ENCODE results near the gene PDS5A.

The PDS5A gene

DNA sequence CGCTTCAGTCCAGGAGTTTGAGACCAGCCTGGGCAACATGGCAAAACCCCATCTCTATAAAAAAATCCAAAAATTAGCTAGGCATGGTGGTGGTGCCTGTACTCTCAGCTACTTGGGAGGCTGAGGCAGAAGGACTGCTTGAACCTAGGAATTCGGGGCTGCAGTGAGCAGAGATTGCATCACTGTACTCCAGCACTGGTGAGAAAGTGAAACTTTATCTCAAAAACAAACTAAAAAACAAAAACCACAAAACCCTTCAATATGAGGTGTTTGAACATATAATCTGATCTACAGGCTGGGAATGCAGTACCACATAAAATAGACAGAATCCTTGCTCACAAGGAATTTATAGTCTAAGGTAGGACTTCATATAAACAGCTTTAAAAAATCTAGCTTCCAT is 103.9 kb downstream of the PDS5A start:
- TF ChIP-seq, protein P1, sequence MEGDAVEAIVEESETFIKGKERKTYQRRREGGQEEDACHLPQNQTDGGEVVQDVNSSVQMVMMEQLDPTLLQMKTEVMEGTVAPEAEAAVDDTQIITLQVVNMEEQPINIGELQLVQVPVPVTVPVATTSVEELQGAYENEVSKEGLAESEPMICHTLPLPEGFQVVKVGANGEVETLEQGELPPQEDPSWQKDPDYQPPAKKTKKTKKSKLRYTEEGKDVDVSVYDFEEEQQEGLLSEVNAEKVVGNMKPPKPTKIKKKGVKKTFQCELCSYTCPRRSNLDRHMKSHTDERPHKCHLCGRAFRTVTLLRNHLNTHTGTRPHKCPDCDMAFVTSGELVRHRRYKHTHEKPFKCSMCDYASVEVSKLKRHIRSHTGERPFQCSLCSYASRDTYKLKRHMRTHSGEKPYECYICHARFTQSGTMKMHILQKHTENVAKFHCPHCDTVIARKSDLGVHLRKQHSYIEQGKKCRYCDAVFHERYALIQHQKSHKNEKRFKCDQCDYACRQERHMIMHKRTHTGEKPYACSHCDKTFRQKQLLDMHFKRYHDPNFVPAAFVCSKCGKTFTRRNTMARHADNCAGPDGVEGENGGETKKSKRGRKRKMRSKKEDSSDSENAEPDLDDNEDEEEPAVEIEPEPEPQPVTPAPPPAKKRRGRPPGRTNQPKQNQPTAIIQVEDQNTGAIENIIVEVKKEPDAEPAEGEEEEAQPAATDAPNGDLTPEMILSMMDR (IDR thresholded peaks at IDR 0.05; ENCODE audit: poor library complexity, severe bottlenecking) = no peak
- ATAC-seq (ENCODE audit: low read depth) = no peak
- Histone ChIP-seq H3K27me3 (ENCODE audit: insufficient read depth, poor library complexity, severe bottlenecking) (no peaks in the 10 kb centered on the region), H3K4me3 (ENCODE audit: severe bottlenecking) (no peak overlapping the region), H3K36me3 (ENCODE audit: low read depth) (peaks cover 94% of the 10 kb centered on the region), H3K9me3 (ENCODE audit: severe bottlenecking) (no peaks in the 10 kb centered on the region), H3K27ac (ENCODE audit: poor library complexity, severe bottlenecking) (no peak overlapping the region), H3K4me1 (ENCODE audit: insufficient read depth, poor library complexity, severe bottlenecking) (no peaks in the 10 kb centered on the region)
- DNase-seq (ENCODE audit: low spot score) = no peak

DNA sequence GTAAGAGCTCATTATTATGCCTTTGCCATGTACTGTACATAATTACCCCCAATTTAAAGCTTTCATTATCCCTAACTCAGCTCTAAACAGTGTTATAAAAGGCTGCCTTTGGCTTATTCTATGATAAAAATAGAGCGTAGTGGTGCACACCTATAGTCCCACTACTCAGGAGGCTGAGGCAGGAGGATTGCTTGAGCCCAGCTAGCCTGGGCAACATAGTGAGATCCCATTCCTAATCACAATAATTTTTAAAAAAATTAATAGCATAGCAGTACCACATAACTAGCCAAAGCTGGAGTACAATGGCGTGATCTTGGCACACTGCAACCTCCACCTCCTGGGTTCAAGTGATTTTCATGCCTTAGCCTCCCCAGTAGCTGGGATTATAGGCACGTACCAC is 112.4 kb downstream of the PDS5A start:
- Histone ChIP-seq H3K4me3 (ENCODE audit: severe bottlenecking) (no peak overlapping the region), H3K27ac (ENCODE audit: poor library complexity, severe bottlenecking) (no peak overlapping the region), H3K36me3 (ENCODE audit: low read depth) (peaks cover 96% of the 10 kb centered on the region), H3K4me1 (ENCODE audit: insufficient read depth, poor library complexity, severe bottlenecking) (no peaks in the 10 kb centered on the region), H3K27me3 (ENCODE audit: insufficient read depth, poor library complexity, severe bottlenecking) (no peaks in the 10 kb centered on the region), H3K9me3 (ENCODE audit: severe bottlenecking) (no peaks in the 10 kb centered on the region)
- ATAC-seq (ENCODE audit: low read depth) (no peak), DNase-seq (ENCODE audit: low spot score) (no peak)
- TF ChIP-seq, protein P1 (IDR thresholded peaks at IDR 0.05; ENCODE audit: poor library complexity, severe bottlenecking) = no peak

DNA sequence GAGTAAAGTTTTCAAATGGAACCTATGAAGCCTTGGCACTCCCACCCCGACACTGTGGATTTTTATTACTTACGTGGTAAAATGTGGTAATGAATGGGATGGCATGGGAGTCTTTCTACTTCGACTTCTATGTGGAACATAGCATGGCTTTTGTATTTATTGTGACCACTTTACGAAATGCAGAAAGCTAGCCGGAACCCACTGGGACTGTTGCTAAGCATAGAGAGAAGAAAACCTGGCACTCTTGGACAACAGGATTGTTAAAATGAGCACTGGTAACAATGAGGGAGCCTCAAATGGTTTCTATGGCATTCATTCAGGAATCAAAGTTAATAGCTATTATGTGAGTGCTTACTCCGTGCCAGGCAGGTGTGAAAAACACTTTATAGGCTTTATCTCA is 113.3 kb downstream of the PDS5A start:
- Histone ChIP-seq H3K4me3 (ENCODE audit: severe bottlenecking) (no peak overlapping the region), H3K36me3 (ENCODE audit: low read depth) (peaks cover 98% of the 10 kb centered on the region), H3K4me1 (ENCODE audit: insufficient read depth, poor library complexity, severe bottlenecking) (no peaks in the 10 kb centered on the region), H3K9me3 (ENCODE audit: severe bottlenecking) (no peaks in the 10 kb centered on the region), H3K27me3 (ENCODE audit: insufficient read depth, poor library complexity, severe bottlenecking) (no peaks in the 10 kb centered on the region), H3K27ac (ENCODE audit: poor library complexity, severe bottlenecking) (no peak overlapping the region)
- no peak for ATAC-seq (ENCODE audit: low read depth)
- TF ChIP-seq, protein P1 (IDR thresholded peaks at IDR 0.05; ENCODE audit: poor library complexity, severe bottlenecking) = no peak
- DNase-seq (ENCODE audit: low spot score) = no peak

DNA sequence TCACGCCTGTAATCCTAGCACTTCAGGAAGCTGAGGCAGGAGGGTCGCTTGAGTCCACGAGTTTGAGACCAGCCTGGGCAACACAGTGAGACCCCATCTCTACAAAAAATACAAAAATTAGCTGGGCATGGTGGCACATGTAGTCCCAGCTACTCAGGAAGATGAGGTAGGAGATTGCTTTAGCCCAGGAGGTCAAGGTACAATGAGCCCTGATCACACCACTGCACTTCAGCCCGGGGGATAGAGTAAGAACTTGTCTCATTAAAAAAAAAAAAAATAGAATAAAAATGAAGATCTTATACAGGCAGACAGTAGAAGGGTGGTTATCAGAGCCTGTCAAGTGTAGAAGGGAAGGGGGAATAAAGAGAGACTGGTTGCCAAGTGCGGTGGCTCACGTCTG is 116.9 kb downstream of the PDS5A start:
- no peak overlapping the region for H3K27ac ChIP-seq (ENCODE audit: poor library complexity, severe bottlenecking)
- ATAC-seq (ENCODE audit: low read depth) (no peak), DNase-seq (ENCODE audit: low spot score) (no peak)
- no peaks in the 10 kb centered on the region for H3K4me1 ChIP-seq (ENCODE audit: insufficient read depth, poor library complexity, severe bottlenecking)
- H3K4me3 ChIP-seq (ENCODE audit: severe bottlenecking) = no peak overlapping the region
- H3K27me3 ChIP-seq (ENCODE audit: insufficient read depth, poor library complexity, severe bottlenecking) = no peaks in the 10 kb centered on the region
- H3K36me3 ChIP-seq (ENCODE audit: low read depth) = peaks cover 94% of the 10 kb centered on the region
- TF ChIP-seq, protein P1 (IDR thresholded peaks at IDR 0.05; ENCODE audit: poor library complexity, severe bottlenecking) = no peak
- peaks cover 8% of the 10 kb centered on the region for H3K9me3 ChIP-seq (ENCODE audit: severe bottlenecking)

DNA sequence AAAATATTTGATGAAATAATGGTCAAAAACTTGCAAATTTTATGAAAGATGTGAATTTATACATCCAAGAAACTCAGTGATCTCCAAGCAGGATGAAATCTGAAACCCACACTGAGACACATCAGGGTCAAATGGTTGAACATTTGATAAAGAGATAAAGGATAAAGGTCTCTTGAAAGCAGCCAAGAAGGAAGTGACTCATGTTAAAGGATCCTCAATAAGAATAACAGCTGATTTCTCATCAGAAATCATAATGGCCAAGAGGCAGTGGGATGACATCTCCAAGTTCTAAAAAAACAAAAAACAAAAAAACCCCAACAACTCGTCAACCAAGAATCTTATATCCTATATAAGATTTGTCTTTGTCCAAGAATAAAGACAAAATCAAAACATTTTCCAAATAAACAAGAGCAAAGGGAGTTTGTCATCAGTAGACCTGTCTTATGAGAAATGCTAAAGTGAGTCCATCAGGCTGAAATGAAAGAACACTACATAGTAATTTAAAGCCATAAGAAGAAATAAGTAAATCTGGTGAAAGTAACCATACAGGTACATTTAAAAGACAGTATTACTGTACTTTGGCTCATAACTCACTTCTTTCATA is 121.7 kb downstream of the PDS5A start:
- peak; percentile 53; the same call in 2 of the 3 replicates for ATAC-seq (ENCODE audit: low read depth)
- Histone ChIP-seq H3K4me3 (ENCODE audit: severe bottlenecking) (no peak overlapping the region), H3K36me3 (ENCODE audit: low read depth) (peaks cover 81% of the 10 kb centered on the region), H3K27me3 (ENCODE audit: insufficient read depth, poor library complexity, severe bottlenecking) (no peaks in the 10 kb centered on the region), H3K9me3 (ENCODE audit: severe bottlenecking) (peaks cover 8% of the 10 kb centered on the region), H3K4me1 (ENCODE audit: insufficient read depth, poor library complexity, severe bottlenecking) (no peaks in the 10 kb centered on the region), H3K27ac (ENCODE audit: poor library complexity, severe bottlenecking) (peak overlapping the region; percentile 20)
- TF ChIP-seq, protein P1 (IDR thresholded peaks at IDR 0.05; ENCODE audit: poor library complexity, severe bottlenecking) = no peak
- DNase-seq (ENCODE audit: low spot score) = no peak
